Measurements from ENCODE around the gene CRK.
A peak's percentile ranks its signal among the peaks of the same experiment; 100 is the strongest.
"Not testable (repeated sequence)": the region's sequence is repeated elsewhere in the genome, so short reads cannot be mapped to it uniquely, and the experiment has no call there.

Gene CRK

GRCh38 chr17:1462164-1463112 lies 6.4 kb upstream of the CRK start:
- peak; percentile 17 for DNase-seq

GRCh38 chr17:1461198-1461944 lies 5.3 kb upstream of the CRK start:
- no peak for DNase-seq

GRCh38 chr17:1460233-1460632 lies 4.2 kb upstream of the CRK start:
- no peak for DNase-seq

- peak; percentile 41 for DNase-seq
These were observed 688 bp downstream of the CRK start for GRCh38 chr17:1455291-1455796.

GRCh38 chr17:1454541-1454940 lies 1.5 kb downstream of the CRK start:
- no peak for DNase-seq

- DNase-seq = not testable (repeated sequence)
These were observed 2.3 kb downstream of the CRK start for GRCh38 chr17:1453694-1454093.

- DNase-seq = no peak
These were observed 3.2 kb downstream of the CRK start for GRCh38 chr17:1452836-1453235.

- not testable (repeated sequence) for DNase-seq
These were observed 5.8 kb downstream of the CRK start for GRCh38 chr17:1450261-1450660.

GRCh38 chr17:1449412-1449967 lies 6.5 kb downstream of the CRK start:
- no peak for DNase-seq

- DNase-seq = no peak
These were observed 9.0 kb downstream of the CRK start for GRCh38 chr17:1447052-1447451.

- no peak for DNase-seq
These were observed 9.8 kb downstream of the CRK start for GRCh38 chr17:1446201-1446600.

- DNase-seq = not testable (repeated sequence)
These were observed 10.3 kb downstream of the CRK start for GRCh38 chr17:1445695-1446094.

- DNase-seq = not testable (repeated sequence)
These were observed 13.3 kb downstream of the CRK start for GRCh38 chr17:1442721-1443120.

GRCh38 chr17:1442187-1442586 lies 13.8 kb downstream of the CRK start:
- no peak for DNase-seq

GRCh38 chr17:1440921-1441320 lies 15.1 kb downstream of the CRK start:
- no peak for DNase-seq

GRCh38 chr17:1438593-1439083 lies 17.4 kb downstream of the CRK start:
- no peak for DNase-seq

GRCh38 chr17:1435326-1435725 lies 20.7 kb downstream of the CRK start:
- DNase-seq = no peak

- no peak for DNase-seq
These were observed 21.9 kb downstream of the CRK start for GRCh38 chr17:1434150-1434549.

GRCh38 chr17:1431631-1432104 lies 24.4 kb downstream of the CRK start:
- DNase-seq = peak; percentile 36

- no peak for DNase-seq
These were observed 32.4 kb downstream of the CRK start for GRCh38 chr17:1423456-1424135.

GRCh38 chr17:1422885-1423284 lies 33.1 kb downstream of the CRK start:
- no peak for DNase-seq

GRCh38 chr17:1421470-1421869 lies 34.6 kb downstream of the CRK start:
- DNase-seq = no peak

- DNase-seq = no peak
These were observed 35.1 kb downstream of the CRK start for GRCh38 chr17:1420981-1421380.
